K562 (cell line): ENCODE data around the gene CSF1. TPM values are rescaled to one million over a fixed set of nuclear protein-coding genes. Genes with fewer than 3 reads are reported as not detected.
A peak's percentile ranks its signal among the peaks of the same experiment; 100 is the strongest.

Experiments
- ARID2 ChIP-seq: fragments of 450-650 bp; IDR thresholded peaks from 2 replicates; pipeline ENCODE4 v1.6.1; 2017; ENCODE audit warnings: antibody characterized with exemption, mild to moderate bottlenecking
- CHAMP1 ChIP-seq: fragments of 450-650 bp; IDR thresholded peaks from 2 replicates; pipeline ENCODE4 v1.6.1; 2016; ENCODE audit warnings: mild to moderate bottlenecking
- CREB1 ChIP-seq, 2 experiments: sonication (generic) in 1 of 2; formaldehyde crosslinking in 1 of 2; IDR thresholded peaks; 2 replicates each; pipeline versions ENCODE4 v1.6.1 to v1.8.0; 2012 to 2022; ENCODE audit warnings: inconsistent platforms in 1 of 2, mild to moderate bottlenecking in 1 of 2, missing genetic modification reagents in 1 of 2, moderate library complexity in 1 of 2
- CSDE1 ChIP-seq, 2 experiments: fragments of 450-650 bp; IDR thresholded peaks; 2 replicates each; pipeline ENCODE4 v1.6.1; 2016; ENCODE audit warnings: mild to moderate bottlenecking in 1 of 2
- CTCF ChIP-seq, 3 experiments: IDR thresholded peaks in 2 of 3; conservative IDR thresholded peaks in 1 of 3; 2 replicates each; pipeline ENCODE4 v1.5.1; 2011 to 2012; ENCODE audit warnings: low read length in 3 of 3, mild to moderate bottlenecking in 3 of 3, control low read depth in 2 of 3, improper control_type of control experiment in 1 of 3, inconsistent platforms in 1 of 3, low read depth in 1 of 3, mixed read lengths in 1 of 3, moderate library complexity in 1 of 3; ENCODE audit not compliant: insufficient read depth in 2 of 3
- DDX20 ChIP-seq: fragments of 450-650 bp; IDR thresholded peaks from 2 replicates; pipeline ENCODE4 v1.6.1; 2016; ENCODE audit warnings: missing genetic modification characterization, low read depth, mild to moderate bottlenecking, missing compliant biosample characterization, moderate library complexity
- GABPB1 ChIP-seq: sonication (generic); formaldehyde crosslinking; IDR thresholded peaks from 2 replicates; pipeline ENCODE4 v1.8.0; 2022; ENCODE audit warnings: mild to moderate bottlenecking, missing genetic modification reagents
- JUND ChIP-seq, 2 experiments: IDR thresholded peaks; 2 replicates in 1 of 2; 3 replicates in 1 of 2; pipeline ENCODE4 v1.6.1; 2011; ENCODE audit warnings: borderline replicate concordance in 2 of 2, low read depth in 2 of 2, low read length in 2 of 2, improper control_type of control experiment in 1 of 2, missing biosample characterization in 1 of 2, missing genetic modification characterization in 1 of 2, missing genetic modification reagents in 1 of 2
- NR4A1 ChIP-seq, 2 experiments: fragments of 250-450 bp in 1 of 2; fragments of 450-650 bp in 1 of 2; sonication (Bioruptor Pico) in 1 of 2; IDR thresholded peaks; 2 replicates each; pipeline versions ENCODE4 v1.4.0 to v1.6.1; 2016 to 2020; ENCODE audit warnings: mild to moderate bottlenecking in 2 of 2, missing compliant biosample characterization in 1 of 2, missing genetic modification characterization in 1 of 2, moderate library complexity in 1 of 2
- RCOR1 ChIP-seq, 2 experiments: IDR thresholded peaks; 2 replicates each; pipeline ENCODE4 v1.6.1; 2012; ENCODE audit warnings: low read depth in 2 of 2, low read length in 2 of 2, borderline replicate concordance in 1 of 2, improper control_type of control experiment in 1 of 2
- SRF ChIP-seq, 2 experiments: fragments of 250-450, 450-650 bp in 1 of 2; sonication (Bioruptor Pico) in 1 of 2; sonication (generic) in 1 of 2; formaldehyde crosslinking; IDR thresholded peaks; 2 replicates each; pipeline versions ENCODE4 v1.5.0 to v1.5.1; 2020 to 2022; ENCODE audit warnings: mild to moderate bottlenecking in 1 of 2, missing genetic modification reagents in 1 of 2
- polyA plus RNA-seq, 8 experiments: library from polyadenylated mRNA; depleted of rRNA in 4 of 8; stranded (reverse) in 5 of 8; unstranded in 3 of 8; fragments of >200 nt; fragmentation: Nextera tagmentation in 2 of 8; fragmentation: Illumina TruSeq in 1 of 8; extraction: Ambion mirVana in 2 of 8; extraction: Trizol in 1 of 8; gene quantifications; 2 replicates each; pipeline versions ENCODE4 v1.2.1 to v1.2.3, GENCODE V29; 2011 to 2014; ENCODE audit warnings: inconsistent platforms in 1 of 8, missing spikeins in 1 of 8
- total RNA-seq, 7 experiments: library from RNA; depleted of rRNA in 6 of 7; stranded (reverse); fragments of >200 nt in 6 of 7; fragmentation: Illumina TruSeq in 2 of 7; extraction: Trizol in 2 of 7; gene quantifications; 2 replicates each; pipeline versions ENCODE4 v1.2.1 to v1.2.3, GENCODE V29; 2011 to 2021; ENCODE audit warnings: low replicate concordance in 1 of 7

The CSF1 gene
- total and polyA plus RNA-seq, 9 of the 15 experiments (the other 6 are each of a cell fraction or from before 2014, with no cell fraction given): 0.18 to 11.8 (median 2.8) TPM

DNA sequence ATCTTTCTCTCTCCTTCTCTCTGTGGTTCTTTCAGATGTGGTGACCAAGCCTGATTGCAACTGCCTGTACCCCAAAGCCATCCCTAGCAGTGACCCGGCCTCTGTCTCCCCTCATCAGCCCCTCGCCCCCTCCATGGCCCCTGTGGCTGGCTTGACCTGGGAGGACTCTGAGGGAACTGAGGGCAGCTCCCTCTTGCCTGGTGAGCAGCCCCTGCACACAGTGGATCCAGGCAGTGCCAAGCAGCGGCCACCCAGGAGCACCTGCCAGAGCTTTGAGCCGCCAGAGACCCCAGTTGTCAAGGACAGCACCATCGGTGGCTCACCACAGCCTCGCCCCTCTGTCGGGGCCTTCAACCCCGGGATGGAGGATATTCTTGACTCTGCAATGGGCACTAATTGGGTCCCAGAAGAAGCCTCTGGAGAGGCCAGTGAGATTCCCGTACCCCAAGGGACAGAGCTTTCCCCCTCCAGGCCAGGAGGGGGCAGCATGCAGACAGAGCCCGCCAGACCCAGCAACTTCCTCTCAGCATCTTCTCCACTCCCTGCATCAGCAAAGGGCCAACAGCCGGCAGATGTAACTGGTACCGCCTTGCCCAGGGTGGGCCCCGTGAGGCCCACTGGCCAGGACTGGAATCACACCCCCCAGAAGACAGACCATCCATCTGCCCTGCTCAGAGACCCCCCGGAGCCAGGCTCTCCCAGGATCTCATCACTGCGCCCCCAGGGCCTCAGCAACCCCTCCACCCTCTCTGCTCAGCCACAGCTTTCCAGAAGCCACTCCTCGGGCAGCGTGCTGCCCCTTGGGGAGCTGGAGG lies 12.7 kb downstream of the CSF1 start (continued):
- TF ChIP-seq NR4A1 (CRISPR knock-in tag; IDR thresholded peaks at IDR 0.05) (no peak), NR4A1 (tag; IDR thresholded peaks at IDR 0.05) (no peak), CHAMP1 (no peak), RCOR1 (IDR thresholded peaks at IDR 0.05; ENCODE audit: borderline replicate concordance in 1 of 2, low read depth in 2 of 2, low read length in 2 of 2) (0 out of 4 replicates have a peak, but pooled peaks of 1 of the 2 experiments have one; percentile 21), CSDE1 (IDR thresholded peaks at IDR 0.05) (no peak), CREB1 (IDR thresholded peaks at IDR 0.05) (no peak), CREB1 (CRISPR knock-in tag; IDR thresholded peaks at IDR 0.05) (peak; percentile 42; the same call in 1 of the 2 replicates), JUND (IDR thresholded peaks at IDR 0.05; ENCODE audit: borderline replicate concordance, low read depth, low read length) (0 out of 2 replicates have a peak, but pooled peaks have one; percentile 15), JUND (tag; IDR thresholded peaks at IDR 0.05; ENCODE audit: borderline replicate concordance, low read depth, low read length) (no peak), DDX20 (no peak), CTCF (IDR thresholded peaks at IDR 0.05 in 2 of 3, conservative IDR thresholded peaks at IDR 0.05 in 1 of 3; ENCODE audit: insufficient read depth in 2 of 3, low read depth in 1 of 3, low read length in 3 of 3) (peak; percentile 68 to 83 (median 76)), ARID2 (no peak), GABPB1 (CRISPR knock-in tag) (peak; percentile 54; the same call in 1 of the 2 replicates), SRF (CRISPR knock-in tag; IDR thresholded peaks at IDR 0.05) (no peak)
